Naive thymus-derived CD8-positive, alpha-beta T cell (primary cell): Measurements from ENCODE around the gene TTYH1. TPM values are rescaled to one million over a fixed set of nuclear protein-coding genes. Genes with fewer than 3 reads are reported as not detected.
"Not testable (repeated sequence)": the region's sequence is repeated elsewhere in the genome, so short reads cannot be mapped to it uniquely, and the experiment has no call there.

Experiments used
- ATAC-seq, 2 donors: fragments of 150-1000 bp; cut with Tn5 transposase in 1 of 2; sonication (Bioruptor Pico), chemical (Tn5 transposase) in 1 of 2; 1 replicate in 1 of 2; 2 replicates in 1 of 2; pipeline ENCODE4 v1.10.0; 2021; ENCODE audit warnings: mild to moderate bottlenecking in 2 of 2, moderate library complexity in 2 of 2
- POLR2A ChIA-PET: fragments of 350-600 bp; sonication (Branson Sonifier 250); formaldehyde crosslinking; loops from one replicate; lab custom pipeline; 2021; ENCODE audit warnings: antibody characterized with exemption; lab: Charles Lee
- DNase-seq, 10 donors: peaks; one replicate each; pipeline versions ENCODE4 v3.0.0 to v3.0.0-alpha.2; 2020 to 2022
- H3K27ac Mint-ChIP-seq, 10 donors: one replicate each; pipeline ENCODE4 v1.8.0; 2020 to 2022; ENCODE audit warnings: mild to moderate bottlenecking in 10 of 10, mixed read lengths in 10 of 10, moderate library complexity in 4 of 10, inconsistent platforms in 1 of 10
- H3K27me3 Mint-ChIP-seq, 5 donors: one replicate each; pipeline ENCODE4 v1.8.0; 2021 to 2022; ENCODE audit warnings: mixed read lengths in 5 of 5
- H3K36me3 Mint-ChIP-seq, 3 donors: one replicate each; pipeline ENCODE4 v1.8.0; 2020 to 2022; ENCODE audit warnings: mixed read lengths in 3 of 3, mild to moderate bottlenecking in 2 of 3, inconsistent platforms in 1 of 3
- H3K4me1 Mint-ChIP-seq, 4 donors: one replicate each; pipeline ENCODE4 v1.8.0; 2021 to 2022; ENCODE audit warnings: mixed read lengths in 4 of 4
- H3K4me3 Mint-ChIP-seq, 10 donors: one replicate each; pipeline ENCODE4 v1.8.0; 2020 to 2022; ENCODE audit warnings: mild to moderate bottlenecking in 10 of 10, mixed read lengths in 10 of 10, moderate library complexity in 6 of 10, inconsistent platforms in 1 of 10
- H3K9me3 Mint-ChIP-seq, 9 donors: one replicate each; pipeline ENCODE4 v1.8.0; 2020 to 2022; ENCODE audit warnings: mixed read lengths in 9 of 9, mild to moderate bottlenecking in 3 of 9, inconsistent platforms in 1 of 9, moderate library complexity in 1 of 9
- polyA plus RNA-seq, 3 donors: library from polyadenylated mRNA; unstranded; fragments of 300-500 nt; fragmentation: Illumina TruSeq; gene quantifications; one replicate each; pipeline ENCODE4 v1.2.3, GENCODE V29; 2021
- total RNA-seq, 8 experiments: library from RNA in 2 of 8; stranded (reverse) in 2 of 8; gene quantifications; one replicate each; pipeline ENCODE4 v1.2.3 and lab custom pipeline; 2021 to 2026

Gene TTYH1
- total and polyA plus RNA-seq, 5 experiments from 2014 or later = 0.04 to 0.65 TPM; not detected in 3

GRCh38 chr19:54465426-54466109, 50.3 kb downstream of the TTYH1 start:
- Mint-ChIP-seq H3K9me3 (peaks cover 0 to 6% (median 0%) of the 10 kb centered on the region in 9 donors), H3K4me1 (peaks cover 15 to 28% (median 22%) of the 10 kb centered on the region in 4 donors), H3K27me3 (peaks cover 17 to 24% (median 21%) of the 10 kb centered on the region in 5 donors), H3K4me3 (peak overlapping the region; percentile 16 to 82 (median 62)), H3K27ac (peak overlapping the region in 4 of 10 donors; percentile 19 to 75 (median 60)), H3K36me3 (peaks cover 0 to 15% (median 0%) of the 10 kb centered on the region in 3 donors)
- ATAC-seq = no peak
- DNase-seq = no peak
- POLR2A ChIA-PET = interaction anchor here (1.2 to 2.3 kb wide), 2 partner anchors 10 to 17 kb away, joined by 3 to 10 read pairs; partner anchors contain the start of gene LENG8

DNA sequence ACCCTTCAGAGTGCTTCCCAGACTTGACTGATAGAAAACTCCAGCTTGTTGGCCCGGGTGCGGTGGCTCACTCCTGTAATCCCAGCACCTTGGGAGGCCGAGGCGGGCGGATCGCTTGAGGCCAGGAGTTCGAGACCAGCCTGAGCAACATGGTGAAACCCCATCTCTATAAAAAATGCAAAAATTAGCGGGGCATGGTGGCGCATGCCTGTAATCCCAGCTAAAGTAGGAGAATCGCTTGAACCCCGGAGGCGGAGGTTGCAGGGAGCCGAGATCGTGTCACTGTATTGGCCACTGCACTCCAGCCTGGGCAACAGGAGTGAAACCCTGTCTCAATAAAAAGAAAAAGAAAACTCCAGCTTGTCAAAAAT, 50.8 kb downstream of the TTYH1 start:
- peak overlapping the region in 1 of 10 donors; percentile 57 for H3K27ac Mint-ChIP-seq
- peaks cover 20 to 27% (median 25%) of the 10 kb centered on the region in 5 donors for H3K27me3 Mint-ChIP-seq
- H3K36me3 Mint-ChIP-seq, ATAC-seq, DNase-seq, H3K9me3 Mint-ChIP-seq: not testable (repeated sequence)
- peaks cover 16 to 32% (median 25%) of the 10 kb centered on the region in 4 donors for H3K4me1 Mint-ChIP-seq
- H3K4me3 Mint-ChIP-seq = peak overlapping the region; percentile 49 to 82 (median 66)
- POLR2A ChIA-PET = interaction anchor here (1.2 to 2.3 kb wide), 2 partner anchors 10 to 17 kb away, joined by 3 to 10 read pairs; partner anchors contain the start of gene LENG8

DNA sequence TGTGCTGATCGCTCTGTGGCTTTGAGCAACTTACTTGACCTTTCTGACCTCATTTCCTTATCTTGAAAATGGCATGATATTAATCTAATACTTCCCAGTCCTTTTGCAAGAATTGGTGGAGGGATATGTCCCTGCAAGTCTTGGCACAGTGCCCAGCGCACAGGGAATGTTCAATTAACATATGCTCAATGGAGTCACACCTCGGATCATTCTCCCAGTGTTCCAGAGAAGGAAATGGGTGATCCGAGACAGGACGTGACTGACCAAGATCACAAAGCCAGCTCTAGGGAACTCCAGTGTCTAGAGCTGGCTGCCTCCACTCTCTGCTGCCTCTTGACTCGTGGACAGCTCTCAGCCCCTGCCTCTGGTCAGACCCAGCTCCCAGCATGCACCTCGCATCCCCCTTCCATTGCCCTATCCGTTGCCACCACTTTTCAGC, 54.3 kb downstream of the TTYH1 start:
- Mint-ChIP-seq H3K4me1 (peaks cover 8 to 24% (median 16%) of the 10 kb centered on the region in 4 donors), H3K36me3 (no peaks in the 10 kb centered on the region), H3K4me3 (no peak overlapping the region), H3K27me3 (peaks cover 25 to 50% (median 34%) of the 10 kb centered on the region in 5 donors), H3K27ac (no peak overlapping the region), H3K9me3 (peaks cover 0 to 5% (median 0%) of the 10 kb centered on the region in 9 donors)
- POLR2A ChIA-PET = no interaction called here
- DNase-seq = no peak
- ATAC-seq = no peak

- ATAC-seq (no peak), DNase-seq (no peak)
- peaks cover 7 to 24% (median 14%) of the 10 kb centered on the region in 4 donors for H3K4me1 Mint-ChIP-seq
- peak overlapping the region in 2 of 10 donors; percentile 26 to 30 for H3K4me3 Mint-ChIP-seq
- POLR2A ChIA-PET = no interaction called here
- H3K36me3 Mint-ChIP-seq = no peaks in the 10 kb centered on the region
- peaks cover 0 to 5% (median 0%) of the 10 kb centered on the region in 9 donors for H3K9me3 Mint-ChIP-seq
- H3K27me3 Mint-ChIP-seq = peaks cover 25 to 58% (median 39%) of the 10 kb centered on the region in 5 donors
- peak overlapping the region in 1 of 10 donors; percentile 68 for H3K27ac Mint-ChIP-seq
These were observed 55.1 kb downstream of the TTYH1 start for GRCh38 chr19:54470276-54470887.

- ATAC-seq (peak; percentile 29 to 56), DNase-seq (no peak)
- peak overlapping the region in 3 of 10 donors; percentile 36 to 69 (median 50) for H3K4me3 Mint-ChIP-seq
- POLR2A ChIA-PET = no interaction called here
- H3K27me3 Mint-ChIP-seq = peaks cover 25 to 59% (median 39%) of the 10 kb centered on the region in 5 donors
- H3K27ac Mint-ChIP-seq = no peak overlapping the region
- H3K9me3 Mint-ChIP-seq = peaks cover 0 to 5% (median 0%) of the 10 kb centered on the region in 9 donors
- peaks cover 7 to 24% (median 14%) of the 10 kb centered on the region in 4 donors for H3K4me1 Mint-ChIP-seq
- H3K36me3 Mint-ChIP-seq = no peaks in the 10 kb centered on the region
These were observed 55.9 kb downstream of the TTYH1 start for GRCh38 chr19:54470991-54471782.

DNA sequence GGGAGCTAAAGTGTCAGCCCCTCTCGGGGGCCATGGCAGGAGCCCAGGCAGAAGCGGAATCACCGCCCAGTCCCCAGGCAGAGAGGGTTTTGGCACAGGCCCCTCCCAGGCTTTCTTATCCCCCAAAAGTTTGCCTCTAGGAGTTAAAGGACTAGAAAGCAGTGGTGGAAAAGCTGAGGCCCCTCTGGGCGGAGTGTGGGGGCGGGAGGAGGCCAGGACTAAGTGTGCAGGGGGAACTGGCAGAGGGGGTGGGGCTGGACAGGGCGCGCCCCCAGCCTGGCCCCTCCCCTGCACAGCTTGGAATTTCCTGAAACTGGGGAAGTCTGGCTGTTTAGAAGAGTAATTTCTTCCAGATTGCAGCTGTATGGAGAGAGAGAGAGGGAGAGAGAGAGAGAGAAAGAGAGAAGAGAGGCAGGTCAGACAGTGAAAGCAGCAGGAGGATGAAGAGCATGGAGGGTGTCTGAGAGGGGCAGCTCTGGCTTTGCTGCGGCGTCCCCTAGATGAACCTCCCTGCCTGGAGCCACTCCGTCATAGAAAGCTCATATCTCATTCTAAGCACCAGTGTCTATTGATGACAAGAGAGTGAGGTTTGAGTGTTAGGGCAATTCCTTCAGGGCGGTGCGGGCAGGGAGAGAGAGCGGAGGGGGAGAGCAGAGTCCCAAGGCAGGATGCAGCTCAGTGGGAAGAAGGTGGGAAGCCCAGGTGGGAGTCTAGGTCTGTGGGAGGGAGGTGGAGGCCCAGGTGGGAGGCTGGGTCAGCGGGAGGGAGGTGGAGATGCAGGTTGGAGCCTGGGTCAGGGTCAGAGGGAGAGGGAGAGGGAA, 58.0 kb downstream of the TTYH1 start, which contains the start of gene CDC42EP5:
TSS of gene CDC42EP5 (minus strand) at position 226 of the 821 bp plus-strand sequence. CDS start 7,749 bp downstream, outside the sequence.
- POLR2A ChIA-PET = interaction anchor here (0.9 kb wide), 1 partner anchor 24 kb away, joined by 3 read pairs; the partner anchor contains the start of gene LENG8

GRCh38 chr19:54473892-54474372, 58.7 kb downstream of the TTYH1 start:
- no peaks in the 10 kb centered on the region for H3K9me3 Mint-ChIP-seq
- H3K36me3 Mint-ChIP-seq = no peaks in the 10 kb centered on the region
- DNase-seq = no peak
- H3K27me3 Mint-ChIP-seq = peaks cover 29 to 82% (median 51%) of the 10 kb centered on the region in 5 donors
- H3K4me1 Mint-ChIP-seq = peaks cover 9 to 24% (median 16%) of the 10 kb centered on the region in 4 donors
- H3K4me3 Mint-ChIP-seq = no peak overlapping the region
- POLR2A ChIA-PET = interaction anchor here (0.7 to 0.9 kb wide), 2 partner anchors 13 to 25 kb away, joined by 3 read pairs; partner anchors contain the start of gene LENG8
- peak overlapping the region in 1 of 10 donors; percentile 37 for H3K27ac Mint-ChIP-seq
- ATAC-seq = no peak

More for the DNA sequence above, 58.0 kb downstream of the TTYH1 start, which contains the start of gene CDC42EP5:
- Mint-ChIP-seq H3K36me3 (no peaks in the 10 kb centered on the region), H3K27ac (peak within 1 kb of the TSS in 3 of 10 donors; percentile 25 to 77 (median 37)), H3K4me3 (peak within 1 kb of the TSS in 2 of 10 donors; percentile 23 to 39), H3K9me3 (no peaks in the 10 kb centered on the region), H3K27me3 (peaks cover 26 to 80% (median 53%) of the 10 kb centered on the region in 5 donors), H3K4me1 (peaks cover 7 to 24% (median 14%) of the 10 kb centered on the region in 4 donors)
- DNase-seq (no peak), ATAC-seq (peak; percentile 35 to 69)

GRCh38 chr19:54475706-54476105, 60.4 kb downstream of the TTYH1 start:
- H3K4me3 Mint-ChIP-seq = no peak overlapping the region
- no peak for DNase-seq
- peaks cover 5 to 15% (median 11%) of the 10 kb centered on the region in 4 donors for H3K4me1 Mint-ChIP-seq
- H3K9me3 Mint-ChIP-seq = no peaks in the 10 kb centered on the region
- no peak overlapping the region for H3K27ac Mint-ChIP-seq
- peaks cover 13 to 77% (median 39%) of the 10 kb centered on the region in 5 donors for H3K27me3 Mint-ChIP-seq
- POLR2A ChIA-PET = interaction anchor here (0.6 kb wide), 1 partner anchor 94 kb away, joined by 3 read pairs; no protein-coding TSS in a partner anchor
- ATAC-seq = no peak
- no peaks in the 10 kb centered on the region for H3K36me3 Mint-ChIP-seq

- POLR2A ChIA-PET = no interaction called here
- Mint-ChIP-seq H3K27me3 (peaks cover 15 to 78% (median 44%) of the 10 kb centered on the region in 5 donors), H3K9me3 (no peaks in the 10 kb centered on the region), H3K4me1 (peaks cover 5 to 21% (median 15%) of the 10 kb centered on the region in 4 donors), H3K4me3 (no peak overlapping the region), H3K27ac (no peak overlapping the region), H3K36me3 (no peaks in the 10 kb centered on the region)
- ATAC-seq (no peak), DNase-seq (no peak)
These were observed 62.4 kb downstream of the TTYH1 start for GRCh38 chr19:54477650-54478049.

DNA sequence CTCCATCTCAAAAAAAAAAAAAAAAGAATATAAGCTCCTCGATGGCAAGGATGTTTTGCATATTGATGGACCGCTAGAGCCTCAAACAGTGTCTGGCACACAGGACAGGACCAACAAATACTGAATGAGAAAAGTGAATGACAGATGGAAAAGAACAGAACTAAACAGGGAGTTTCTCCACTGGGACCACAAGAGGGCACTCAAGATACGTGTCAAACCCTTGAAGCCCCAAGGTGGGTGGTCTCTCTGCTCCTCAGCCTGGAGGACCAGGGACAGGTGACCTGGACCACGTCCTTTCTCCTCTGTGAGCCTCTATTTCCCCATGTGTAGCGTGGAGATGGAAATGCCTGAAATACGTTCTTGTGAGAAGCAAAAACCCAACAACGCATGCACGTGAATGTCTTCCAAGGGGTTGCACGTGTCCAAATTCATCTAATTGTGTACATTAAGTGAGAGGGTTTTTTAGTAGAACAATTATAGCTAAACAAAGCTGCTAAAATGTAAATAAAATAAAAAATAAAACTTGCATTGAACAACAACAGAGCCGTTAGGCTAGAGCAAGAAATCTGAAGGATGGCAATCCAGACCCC, 63.5 kb downstream of the TTYH1 start:
- Mint-ChIP-seq H3K27ac (no peak overlapping the region), H3K4me3 (no peak overlapping the region), H3K36me3 (no peaks in the 10 kb centered on the region), H3K27me3 (peaks cover 11 to 69% (median 43%) of the 10 kb centered on the region in 5 donors), H3K4me1 (peaks cover 4 to 25% (median 12%) of the 10 kb centered on the region in 4 donors), H3K9me3 (no peaks in the 10 kb centered on the region)
- DNase-seq (peak in 2 of 10 donors; percentile 25 to 38), ATAC-seq (peak; percentile 35 to 40)
- POLR2A ChIA-PET = no interaction called here

DNA sequence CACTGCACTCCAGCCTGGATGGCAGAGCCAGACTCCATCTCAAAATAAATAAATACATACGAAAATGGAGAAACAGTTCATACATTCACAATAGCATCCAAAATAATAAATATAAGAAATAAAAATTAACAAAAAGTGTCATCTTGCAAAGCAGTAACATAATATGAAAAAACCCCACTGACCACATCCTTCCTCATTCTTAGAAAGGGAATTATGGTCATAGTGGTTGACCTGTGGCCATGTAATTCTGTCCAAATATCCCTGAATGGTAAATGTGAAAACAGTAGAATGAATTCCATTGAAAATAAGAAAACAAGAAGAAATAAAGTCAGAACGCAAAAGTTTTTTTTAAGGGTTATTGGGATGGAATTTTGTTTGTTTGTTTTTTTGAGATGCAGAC, 64.8 kb downstream of the TTYH1 start:
- POLR2A ChIA-PET = no interaction called here
- Mint-ChIP-seq H3K4me1 (peaks cover 3 to 25% (median 12%) of the 10 kb centered on the region in 4 donors), H3K4me3 (no peak overlapping the region), H3K36me3 (no peaks in the 10 kb centered on the region), H3K27ac (no peak overlapping the region), H3K27me3 (peaks cover 17 to 69% (median 44%) of the 10 kb centered on the region in 5 donors), H3K9me3 (no peaks in the 10 kb centered on the region)
- ATAC-seq (no peak), DNase-seq (no peak)
